Parathyroid adenoma (tissue), 2 donors: ENCODE data around the gene PTGDR2.

Experiments used
- H2AFZ ChIP-seq: fragments of 300-600 bp; sonication (generic); one replicate; pipeline ENCODE4 v1.7.0; 2017; ENCODE audit warnings: antibody characterized with exemption, mild to moderate bottlenecking
- H3K27ac ChIP-seq: fragments of 300-600 bp; sonication (generic); one replicate; pipeline ENCODE4 v1.7.0; 2017
- H3K27me3 ChIP-seq: fragments of 300-600 bp; sonication (generic); one replicate; pipeline ENCODE4 v1.7.0; 2017; ENCODE audit warnings: low read length; ENCODE audit not compliant: control insufficient read depth, insufficient read depth
- H3K36me3 ChIP-seq: fragments of 300-600 bp; sonication (generic); one replicate; pipeline ENCODE4 v1.7.0; 2017; ENCODE audit warnings: low read length; ENCODE audit not compliant: control insufficient read depth, insufficient read depth
- H3K4me1 ChIP-seq: fragments of 300-600 bp; sonication (generic); one replicate; pipeline ENCODE4 v1.7.0; 2017; ENCODE audit warnings: control low read depth
- H3K4me2 ChIP-seq: fragments of 300-600 bp; sonication (generic); one replicate; pipeline ENCODE4 v1.7.0; 2017; ENCODE audit warnings: low read length
- H3K4me3 ChIP-seq: fragments of 300-600 bp; sonication (generic); one replicate; pipeline ENCODE4 v1.7.0; 2017; ENCODE audit warnings: low read depth, low read length
- H3K79me2 ChIP-seq: fragments of 300-600 bp; sonication (generic); one replicate; pipeline ENCODE4 v1.7.0; 2017; ENCODE audit warnings: control low read depth
- H3K9ac ChIP-seq: fragments of 300-600 bp; sonication (generic); one replicate; pipeline ENCODE4 v1.7.0; 2017; ENCODE audit warnings: mild to moderate bottlenecking
- H3K9me3 ChIP-seq: fragments of 300-600 bp; sonication (generic); one replicate; pipeline ENCODE4 v1.7.0; 2017; ENCODE audit warnings: low read length; ENCODE audit not compliant: control insufficient read depth
- CTCF ChIP-seq: fragments of 300-600 bp; sonication (generic); IDR thresholded peaks from one replicate; pipeline ENCODE4 v1.7.0; 2017; ENCODE audit warnings: antibody characterized with exemption, mild to moderate bottlenecking
- donor health status: primary hyperparathyroidism.

Gene PTGDR2

DNA sequence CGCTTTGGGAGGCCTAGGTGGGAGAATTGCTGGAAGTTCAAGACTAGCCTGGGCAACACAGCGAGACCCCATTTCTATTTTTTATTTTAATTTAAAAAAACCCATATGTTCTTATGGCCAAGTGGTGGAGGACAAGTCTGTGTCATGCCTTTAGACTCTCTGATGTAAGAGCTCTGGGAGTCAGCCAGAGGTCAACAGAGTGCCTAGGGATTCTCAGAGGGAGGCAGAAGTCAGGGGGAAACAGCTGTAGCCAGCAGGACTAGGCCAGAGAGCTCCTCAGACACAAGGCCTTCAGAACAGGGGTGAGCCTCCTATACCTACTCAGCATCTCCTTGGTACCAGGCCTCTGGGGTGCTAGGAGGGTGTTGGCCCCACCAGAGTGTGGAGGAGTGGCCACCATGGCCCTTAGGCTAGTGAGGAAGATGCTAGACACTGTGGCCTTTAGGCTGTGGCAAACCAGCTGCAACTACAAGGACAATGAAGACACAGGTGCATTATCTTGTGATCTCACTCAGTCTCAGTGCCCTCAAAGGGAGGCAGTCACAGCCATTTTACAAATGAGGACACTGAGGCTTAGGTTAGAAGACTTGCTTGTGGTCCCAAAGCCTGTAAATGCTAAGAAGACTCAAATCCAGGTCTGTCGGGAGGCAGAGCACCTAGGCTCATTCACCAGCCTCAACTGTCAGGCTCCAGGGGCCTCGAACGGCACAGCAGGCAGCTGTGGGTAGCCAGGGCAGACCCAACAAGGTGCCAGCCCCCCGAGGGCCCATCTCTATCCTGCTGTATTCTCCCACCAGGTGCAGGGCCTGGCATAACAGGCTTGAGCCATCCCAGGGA is 16.6 kb upstream of the PTGDR2 start:
- peaks cover 61% of the 10 kb centered on the region for H3K4me1 ChIP-seq
- H3K4me2 ChIP-seq: peak overlapping the region; percentile 54

GRCh38 chr11:60871378-60872061 is 15.8 kb upstream of the PTGDR2 start:
- Histone ChIP-seq H3K79me2 (peaks cover 6% of the 10 kb centered on the region), H2AFZ (no peak overlapping the region), H3K4me3 (peak overlapping the region; percentile 29), H3K9me3 (no peaks in the 10 kb centered on the region), H3K27ac (peak overlapping the region; percentile 99), H3K27me3 (no peaks in the 10 kb centered on the region), H3K36me3 (no peaks in the 10 kb centered on the region), H3K4me1 (peaks cover 63% of the 10 kb centered on the region), H3K4me2 (peak overlapping the region; percentile 24), H3K9ac (no peak overlapping the region)
- peak; percentile 16 for TF ChIP-seq CTCF

More for the DNA sequence above, 16.6 kb upstream of the PTGDR2 start:
- H3K9ac ChIP-seq: no peak overlapping the region
- no peaks in the 10 kb centered on the region for H3K27me3 ChIP-seq
- H3K4me3 ChIP-seq: no peak overlapping the region
- no peaks in the 10 kb centered on the region for H3K36me3 ChIP-seq
- no peak overlapping the region for H2AFZ ChIP-seq
- TF ChIP-seq CTCF: no peak
- peak overlapping the region; percentile 99 for H3K27ac ChIP-seq
- peaks cover 6% of the 10 kb centered on the region for H3K79me2 ChIP-seq
- no peaks in the 10 kb centered on the region for H3K9me3 ChIP-seq

DNA sequence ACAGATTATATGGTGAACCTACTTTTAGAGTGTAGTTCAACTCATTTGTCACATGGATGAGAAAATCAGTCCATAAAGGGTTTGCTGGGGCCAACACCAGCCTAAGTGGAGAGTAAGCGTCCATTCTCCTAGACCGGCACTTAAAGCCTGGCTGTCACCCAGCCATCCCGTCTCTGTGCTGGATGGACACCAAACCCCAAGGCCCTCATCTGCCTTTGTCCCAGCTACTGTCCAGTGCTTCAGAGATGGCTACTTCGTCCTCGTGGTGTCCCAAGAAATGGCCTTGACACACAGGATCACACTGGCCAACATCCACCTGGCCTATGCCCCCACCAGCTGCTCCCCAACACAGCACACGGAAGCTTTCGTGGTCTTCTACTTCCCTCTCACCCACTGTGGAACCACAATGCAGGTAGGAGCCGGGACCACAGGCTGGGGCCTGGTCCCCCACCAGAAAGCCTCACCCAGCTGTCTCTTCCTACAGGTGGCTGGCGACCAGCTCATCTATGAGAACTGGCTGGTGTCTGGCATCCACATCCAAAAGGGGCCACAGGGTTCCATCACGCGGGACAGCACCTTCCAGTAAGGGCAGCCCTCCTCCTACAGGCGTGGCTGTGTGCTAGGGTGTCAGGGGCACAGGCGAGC is 15.1 kb upstream of the PTGDR2 start:
- Histone ChIP-seq H3K27me3 (no peaks in the 10 kb centered on the region), H3K79me2 (peaks cover 6% of the 10 kb centered on the region), H3K9ac (no peak overlapping the region), H2AFZ (no peak overlapping the region), H3K4me2 (peak overlapping the region; percentile 13), H3K36me3 (no peaks in the 10 kb centered on the region), H3K4me3 (no peak overlapping the region), H3K27ac (peak overlapping the region; percentile 99), H3K4me1 (peaks cover 62% of the 10 kb centered on the region), H3K9me3 (no peaks in the 10 kb centered on the region)
- no peak for TF ChIP-seq CTCF

DNA sequence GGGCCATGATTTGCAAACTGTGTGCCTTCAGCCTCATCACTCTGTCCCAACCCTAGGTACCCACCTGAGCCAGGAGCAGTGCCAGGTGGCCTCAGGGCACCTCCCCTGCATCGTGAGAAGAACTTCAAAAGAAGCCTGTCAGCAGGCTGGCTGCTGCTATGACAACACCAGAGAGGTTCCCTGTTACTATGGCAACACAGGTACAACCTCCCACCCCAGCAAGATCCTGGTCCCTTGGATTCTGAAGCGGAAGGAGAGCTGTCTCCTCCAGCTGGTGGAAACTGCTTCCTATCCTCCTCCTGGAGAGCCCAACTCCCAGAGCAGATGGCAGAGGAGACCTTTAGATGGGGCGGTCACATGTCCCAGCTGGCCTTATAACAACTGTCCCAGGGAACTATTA is 14.5 kb upstream of the PTGDR2 start:
- Histone ChIP-seq H3K4me3 (no peak overlapping the region), H3K27me3 (no peaks in the 10 kb centered on the region), H2AFZ (no peak overlapping the region), H3K4me2 (no peak overlapping the region), H3K79me2 (peaks cover 4% of the 10 kb centered on the region), H3K9ac (no peak overlapping the region), H3K9me3 (no peaks in the 10 kb centered on the region), H3K4me1 (peaks cover 57% of the 10 kb centered on the region), H3K36me3 (no peaks in the 10 kb centered on the region), H3K27ac (peak overlapping the region; percentile 99)
- no peak for TF ChIP-seq CTCF
